Caki2 (cell line): Measurements from ENCODE around the gene HESX1. TPM values are rescaled to one million over a fixed set of nuclear protein-coding genes. Genes with fewer than 3 reads are reported as not detected.

Experiments
- DNase-seq: peaks from one replicate; pipeline ENCODE4 v3.0.0-alpha.2; 2015; ENCODE audit warnings: low read depth
- in situ Hi-C: cut with HindIII; loops from 2 replicates; pipeline ENCODE4 v1.10.0; 2016; ENCODE audit warnings: low sequenced_read_pairs, low pct_unique_long_range_greater_than_20kb, mixed read lengths
- total RNA-seq: library from RNA; depleted of rRNA; stranded (reverse); fragments of >200 nt; shearing (Covaris generic); gene quantifications from 2 replicates; pipeline ENCODE4 v1.2.3, GENCODE V29; 2014; ENCODE audit warnings: low replicate concordance; rRNA removed

Gene HESX1
- 0.84 and 1.7 TPM in 2 replicates for total RNA-seq

- in situ Hi-C loops = no loop called here
- DNase-seq = no peak
These were observed at the start of gene HESX1 for GRCh38 chr3:57199895-57200297. HESX1 (minus strand) TSS chr3:57199978; CDS start chr3:57199918, 60 bp downstream.

- in situ Hi-C loops = no loop called here
- DNase-seq = no peak
These were observed 45.2 kb upstream of the HESX1 start for GRCh38 chr3:57244946-57245345.

GRCh38 chr3:57234613-57235575, 35.1 kb upstream of the HESX1 start:
- in situ Hi-C loops = no loop called here

GRCh38 chr3:57233799-57234198, 34.0 kb upstream of the HESX1 start:
- no peak for DNase-seq
- in situ Hi-C loops = no loop called here

More at GRCh38 chr3:57234613-57235575, 35.1 kb upstream of the HESX1 start:
- DNase-seq = no peak

- in situ Hi-C loops = no loop called here
- DNase-seq = no peak
These were observed 30.2 kb upstream of the HESX1 start for GRCh38 chr3:57230006-57230405.

- in situ Hi-C loops = no loop called here
- peak; percentile 33 for DNase-seq
These were observed 28.4 kb upstream of the HESX1 start for GRCh38 chr3:57227930-57228751.

- DNase-seq = peak; percentile 88
- in situ Hi-C loops = no loop called here
These were observed 27.6 kb upstream of the HESX1 start, which contains the start of gene APPL1 for GRCh38 chr3:57227204-57227929. APPL1 (plus strand) TSS chr3:57227729; CDS start chr3:57227884, 155 bp downstream.

GRCh38 chr3:57226176-57226575, 26.4 kb upstream of the HESX1 start:
- in situ Hi-C loops = no loop called here
- no peak for DNase-seq

GRCh38 chr3:57224856-57225255, 25.1 kb upstream of the HESX1 start:
- in situ Hi-C loops = no loop called here
- no peak for DNase-seq

- in situ Hi-C loops = no loop called here
- peak; percentile 2 for DNase-seq
These were observed 22.1 kb upstream of the HESX1 start for GRCh38 chr3:57221883-57222282.

- in situ Hi-C loops = no loop called here
These were observed 6.6 kb upstream of the HESX1 start for GRCh38 chr3:57206423-57206822.

GRCh38 chr3:57194641-57195040, 5.1 kb downstream of the HESX1 start:
- in situ Hi-C loops = no loop called here
- no peak for DNase-seq

More at GRCh38 chr3:57206423-57206822, 6.6 kb upstream of the HESX1 start:
- no peak for DNase-seq

GRCh38 chr3:57192028-57192427, 7.8 kb downstream of the HESX1 start:
- in situ Hi-C loops = no loop called here
- DNase-seq = no peak

GRCh38 chr3:57184526-57184925, 15.3 kb downstream of the HESX1 start:
- in situ Hi-C loops = no loop called here
- DNase-seq = no peak

GRCh38 chr3:57179580-57180410, 20.0 kb downstream of the HESX1 start:
- in situ Hi-C loops = no loop called here
- peak; percentile 6 for DNase-seq

- in situ Hi-C loops = no loop called here
- no peak for DNase-seq
These were observed 23.7 kb downstream of the HESX1 start for GRCh38 chr3:57176045-57176444.

GRCh38 chr3:57173687-57174086, 26.1 kb downstream of the HESX1 start:
- in situ Hi-C loops = no loop called here
- no peak for DNase-seq
